ENCODE data around the gene TP53I13.

The TP53I13 gene

GRCh38 chr17:29615492-29616299 is 47.2 kb downstream of the TP53I13 start:
- DNase-seq (ENCODE audit: low read depth): peak; percentile 62

- no peak for DNase-seq (ENCODE audit: low read depth)
Measured at GRCh38 chr17:29616300-29617048, 48.0 kb downstream of the TP53I13 start.

- DNase-seq (ENCODE audit: low read depth): peak; percentile 71
Measured at GRCh38 chr17:29617125-29617480, 48.6 kb downstream of the TP53I13 start.

GRCh38 chr17:29617481-29618271 is 49.2 kb downstream of the TP53I13 start:
- peak; percentile 60 for DNase-seq (ENCODE audit: low read depth)

- no peak for DNase-seq (ENCODE audit: low read depth)
Measured at GRCh38 chr17:29618272-29619065, 50.0 kb downstream of the TP53I13 start.

- no peak for DNase-seq (ENCODE audit: low read depth)
Measured at GRCh38 chr17:29619251-29619650, 50.8 kb downstream of the TP53I13 start.

GRCh38 chr17:29620271-29620670 is 51.8 kb downstream of the TP53I13 start:
- DNase-seq (ENCODE audit: low read depth): no peak

- DNase-seq (ENCODE audit: low read depth): no peak
Measured at GRCh38 chr17:29620779-29621500, 52.4 kb downstream of the TP53I13 start.

GRCh38 chr17:29621751-29622194 is 53.3 kb downstream of the TP53I13 start:
- DNase-seq (ENCODE audit: low read depth): no peak

All from stimulated activated CD8-positive, alpha-beta memory T cell treated with anti-CD3 and anti-CD28 coated beads, Interleukin-15, amount 100 ng/mL, for 24 hours (primary cell).